ENCODE measurements around the gene LRRC46.

Gene LRRC46

DNA sequence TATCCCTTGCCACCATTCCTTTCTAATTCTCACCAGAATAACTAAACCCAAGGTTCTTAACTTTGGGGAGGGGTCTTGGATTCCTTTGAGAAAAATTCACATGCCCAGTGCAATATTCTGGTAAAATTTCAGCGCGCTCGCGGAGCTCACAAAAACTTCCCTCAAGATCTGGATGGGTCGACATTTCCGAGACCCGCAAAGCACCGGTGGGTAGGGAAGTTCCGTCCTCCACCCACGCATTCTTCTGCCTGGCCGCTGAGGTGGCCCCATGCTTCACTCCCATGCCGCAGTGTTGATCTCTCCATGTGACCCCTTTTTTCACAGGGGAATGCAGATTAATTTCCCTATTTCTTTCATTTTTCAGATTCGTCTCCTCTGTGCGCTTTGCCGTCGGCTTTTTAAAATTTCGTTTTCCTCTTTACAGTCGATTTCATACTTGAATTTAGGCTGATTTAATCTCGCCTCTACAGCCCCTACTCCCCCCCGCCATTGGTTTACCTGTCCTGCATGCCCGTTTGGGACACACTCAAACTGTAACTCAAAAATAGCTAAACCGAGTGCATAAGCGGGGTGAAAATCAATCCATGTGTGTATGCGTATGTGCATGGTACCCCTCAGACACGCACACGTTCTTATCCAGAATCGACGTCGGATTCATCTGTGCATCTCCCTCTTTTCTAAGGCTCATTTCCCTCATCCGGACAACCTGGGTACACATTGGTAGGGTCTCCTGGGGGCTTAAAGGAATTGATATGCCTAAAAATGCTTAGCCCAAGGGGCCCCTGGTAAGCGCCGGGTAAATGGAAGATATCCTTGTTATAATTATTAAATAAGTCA is 20.9 kb downstream of the LRRC46 start:
- no peak for DNase-seq (ENCODE audit: low read depth)

GRCh38 chr17:47853616-47854015 is 22.1 kb downstream of the LRRC46 start:
- no peak for DNase-seq (ENCODE audit: low read depth)

- no peak for DNase-seq (ENCODE audit: low read depth)
These were observed 24.3 kb downstream of the LRRC46 start for GRCh38 chr17:47855737-47856136.

- DNase-seq (ENCODE audit: low read depth) = no peak
These were observed 25.4 kb downstream of the LRRC46 start for GRCh38 chr17:47856830-47857229.

- no peak for DNase-seq (ENCODE audit: low read depth)
These were observed 26.3 kb downstream of the LRRC46 start for GRCh38 chr17:47857551-47858455.

GRCh38 chr17:47860386-47860785 is 28.9 kb downstream of the LRRC46 start:
- DNase-seq (ENCODE audit: low read depth) = no peak

GRCh38 chr17:47862621-47863440 is 31.4 kb downstream of the LRRC46 start:
- DNase-seq (ENCODE audit: low read depth) = no peak

GRCh38 chr17:47864791-47865216 is 33.3 kb downstream of the LRRC46 start:
- no peak for DNase-seq (ENCODE audit: low read depth)

GRCh38 chr17:47866941-47867340 is 35.5 kb downstream of the LRRC46 start:
- no peak for DNase-seq (ENCODE audit: low read depth)

GRCh38 chr17:47867813-47868533 is 36.5 kb downstream of the LRRC46 start:
- no peak for DNase-seq (ENCODE audit: low read depth)

GRCh38 chr17:47869114-47869513 is 37.6 kb downstream of the LRRC46 start:
- no peak for DNase-seq (ENCODE audit: low read depth)

DNA sequence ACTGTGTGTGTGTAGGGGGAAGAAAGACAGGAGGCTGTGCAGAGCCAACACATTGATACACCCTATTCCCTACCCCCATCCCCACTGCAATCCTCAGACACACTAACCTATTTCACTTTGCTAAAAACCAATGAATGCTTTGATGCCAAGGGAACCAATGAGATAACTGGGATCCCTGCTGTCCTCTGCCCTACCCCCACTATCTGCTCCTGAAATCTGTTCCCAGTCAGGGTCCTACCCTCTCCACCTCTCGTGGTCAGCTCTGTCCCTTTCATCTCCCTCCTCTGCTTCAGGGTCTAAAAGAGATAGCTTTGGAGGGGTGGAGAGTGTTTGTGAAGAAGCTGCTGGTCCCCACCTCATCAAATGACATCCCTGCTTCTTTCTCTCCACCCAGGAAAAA is 38.6 kb downstream of the LRRC46 start:
- DNase-seq (ENCODE audit: low read depth) = no peak

DNA sequence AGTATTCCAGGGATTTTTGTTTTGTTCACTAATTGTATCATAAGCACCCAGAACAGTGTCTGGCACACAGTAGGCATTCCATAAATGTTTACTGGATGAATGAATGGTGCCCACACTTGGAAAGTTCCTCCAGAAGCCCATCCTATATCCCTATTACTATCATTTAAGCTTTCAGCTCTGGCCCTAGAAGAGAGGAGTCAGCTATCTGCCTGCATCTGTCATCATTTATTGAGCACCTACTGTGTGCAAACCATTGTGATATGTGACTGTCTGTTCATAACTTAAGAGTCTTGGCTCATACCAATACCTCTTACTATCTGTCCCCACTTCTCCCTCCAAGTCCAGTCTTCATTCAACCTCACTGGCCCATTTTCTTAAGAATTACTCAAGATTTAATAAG is 39.6 kb downstream of the LRRC46 start:
- no peak for DNase-seq (ENCODE audit: low read depth)

DNA sequence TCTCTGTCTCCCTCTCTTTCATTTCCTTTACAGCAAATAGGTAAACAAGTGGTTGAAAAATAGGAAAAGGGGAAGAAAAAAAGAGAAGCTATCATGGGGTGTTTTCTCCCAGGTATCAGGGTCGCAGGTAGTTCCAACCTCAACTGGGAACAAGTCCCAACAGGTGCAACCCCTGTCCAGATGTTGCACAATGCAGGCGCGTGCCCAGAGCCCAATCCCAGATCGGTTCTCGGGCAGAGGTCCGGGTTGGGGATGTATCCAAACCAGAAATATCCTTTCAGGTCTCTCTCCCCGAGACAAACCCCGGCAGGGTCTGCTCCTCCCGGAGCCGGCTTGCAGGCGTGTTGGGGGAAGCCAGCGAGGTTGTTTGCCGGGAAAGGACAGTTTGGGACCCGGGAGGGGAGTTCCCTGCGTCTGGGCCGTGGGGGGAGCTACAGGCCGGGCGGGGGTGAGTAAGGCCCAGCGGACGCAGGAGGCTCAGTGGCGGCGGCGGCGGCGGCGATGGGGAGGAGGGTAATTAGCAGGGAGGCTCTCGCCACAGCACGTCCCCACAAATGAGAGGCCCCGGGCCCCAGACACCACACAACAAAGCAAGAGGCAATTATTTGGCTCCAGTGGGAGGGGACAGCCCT is 40.7 kb downstream of the LRRC46 start:
- DNase-seq (ENCODE audit: low read depth) = no peak

DNA sequence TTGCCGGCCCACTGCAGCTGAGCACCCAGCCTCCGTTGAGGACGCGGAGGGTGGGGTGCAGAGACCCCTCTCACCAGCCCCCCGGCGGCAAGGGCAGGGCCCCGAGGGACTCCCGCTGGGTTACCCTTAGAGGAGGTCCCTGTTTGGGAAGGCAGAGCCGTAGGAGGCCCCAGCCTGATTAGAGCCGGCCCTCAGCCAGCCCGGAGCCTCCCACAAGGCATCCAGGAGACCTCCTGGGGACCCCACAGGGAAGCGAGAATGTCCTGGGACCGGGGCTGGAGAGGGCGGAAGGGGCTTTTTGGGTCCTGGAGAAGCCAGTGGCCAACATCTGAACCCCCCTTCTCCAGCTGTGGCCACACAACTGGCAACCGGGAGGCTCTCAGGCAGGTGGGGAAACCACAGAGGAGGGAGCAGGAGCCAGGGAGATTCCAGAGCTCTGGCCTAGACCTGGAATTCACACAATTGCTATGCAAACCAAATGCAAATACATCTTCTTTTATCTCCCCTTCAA is 41.2 kb downstream of the LRRC46 start:
- no peak for DNase-seq (ENCODE audit: low read depth)

DNA sequence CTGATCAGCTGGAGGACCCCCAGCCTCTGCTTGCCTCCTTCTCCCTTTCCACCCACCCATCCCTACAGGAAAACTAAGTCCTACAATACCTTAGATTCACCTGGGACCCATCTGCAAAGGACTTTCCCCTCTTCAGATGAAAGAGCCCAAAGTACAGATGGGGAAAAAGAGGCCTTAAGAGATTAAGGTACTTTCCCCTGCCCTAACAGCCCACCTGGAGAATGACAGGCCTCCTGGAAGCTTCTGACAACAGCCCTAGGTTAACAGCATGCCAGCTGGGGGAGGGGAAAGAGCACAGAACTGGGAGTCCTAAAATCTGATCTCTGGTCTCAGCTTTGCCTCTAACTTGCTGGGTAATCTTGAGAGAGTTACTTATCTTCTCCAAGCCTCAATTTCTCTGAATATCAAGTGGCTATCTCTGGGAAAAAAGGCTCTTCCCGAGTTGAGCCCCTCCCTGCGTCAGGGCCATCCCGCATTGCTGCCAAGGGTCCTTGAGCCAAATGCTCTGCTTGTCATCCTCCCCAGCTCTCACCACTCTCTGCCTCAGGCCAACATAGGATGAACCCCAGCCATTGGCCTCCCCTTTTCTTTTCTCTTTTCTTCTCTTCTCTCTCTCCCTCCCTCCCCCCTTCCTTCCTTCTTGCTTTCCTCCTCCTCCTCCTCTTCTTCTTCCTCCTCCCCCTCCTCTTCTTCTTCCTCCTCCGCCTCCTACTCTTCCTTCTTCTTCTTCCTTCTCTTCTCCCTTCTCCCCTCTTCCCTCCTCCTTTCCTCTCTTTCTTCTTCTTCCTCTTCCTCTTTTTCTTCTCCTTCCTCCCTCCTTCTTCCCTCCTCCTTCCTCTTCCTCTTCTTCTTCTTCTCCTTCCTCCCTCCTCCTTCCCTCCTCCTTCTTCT is 42.0 kb downstream of the LRRC46 start:
- DNase-seq (ENCODE audit: low read depth) = no peak

GRCh38 chr17:47875011-47875985 is 43.8 kb downstream of the LRRC46 start:
- no peak for DNase-seq (ENCODE audit: low read depth)

GRCh38 chr17:47877368-47878034 is 46.0 kb downstream of the LRRC46 start:
- DNase-seq (ENCODE audit: low read depth) = no peak

Measured in activated T-cell treated with anti-CD3 and anti-CD28 coated beads for 1 hour (primary cell).